A549 (cell line): ENCODE results near the gene ALG12. TPM values are rescaled to one million over a fixed set of nuclear protein-coding genes. Genes with fewer than 3 reads are reported as not detected.

Experiments used
- ATAC-seq, 2 experiments: fragments of 200-7000 bp in 1 of 2; fragments of >200 bp in 1 of 2; cut with Nextera tagmentation in 1 of 2; cut with Tn5 transposase in 1 of 2; 3 replicates each; pipeline versions ENCODE4 v1.8.0 to v1.9.1; 2018 to 2020; ENCODE audit warnings: mild to moderate bottlenecking in 1 of 2, moderate library complexity in 1 of 2
- CTCF ChIA-PET: fragments of 300-600 bp; sonication (Branson Sonifier 250); formaldehyde crosslinking; extraction: SDS; loops from one replicate; lab custom pipeline; 2021; ENCODE audit warnings: antibody characterized with exemption, inconsistent platforms; lab: Yijun Ruan, JAX
- POLR2A ChIA-PET: fragments of 350-600 bp; formaldehyde crosslinking; extraction: SDS; loops from one replicate; lab custom pipeline; 2021; ENCODE audit warnings: antibody characterized with exemption, inconsistent platforms; lab: Yijun Ruan, JAX
- DNase-seq, 2 experiments: peaks; one replicate each; pipeline versions ENCODE4 v3.0.0 to v3.0.0-alpha.2; 2011 to 2016; ENCODE audit warnings: low read depth in 1 of 2, low spot score in 1 of 2
- FAIRE-seq: peaks from 2 replicates; lab custom pipeline; 2011; peaks lifted over from hg19 to GRCh38; lab: Jason Lieb, UNC
- H3K27ac ChIP-seq, 2 experiments: fragments of >200 bp; sonication (Bioruptor Twin); formaldehyde crosslinking; 3 replicates each; pipeline ENCODE4 v1.5.1; 2016 to 2017
- H3K4me1 ChIP-seq: fragments of >200 bp; sonication (Bioruptor Twin); formaldehyde crosslinking; 3 replicates; pipeline ENCODE4 v1.6.1; 2016
- H3K4me2 ChIP-seq: fragments of >200 bp; sonication (Bioruptor Twin); formaldehyde crosslinking; 3 replicates; pipeline ENCODE4 v1.6.1; 2016
- H3K4me3 ChIP-seq: fragments of >200 bp; sonication (Bioruptor Twin); formaldehyde crosslinking; 3 replicates; pipeline ENCODE4 v1.5.1; 2016
- H3K9me3 ChIP-seq: fragments of >200 bp; sonication (Bioruptor Twin); formaldehyde crosslinking; 3 replicates; pipeline ENCODE4 v1.6.1; 2016
- BCL3 ChIP-seq: fragments of >200 bp; sonication (Bioruptor Twin); formaldehyde crosslinking; IDR thresholded peaks from 3 replicates; pipeline ENCODE4 v1.6.1; 2016
- CBX8 ChIP-seq: fragments of 200-600 bp; sonication (generic); IDR thresholded peaks from 2 replicates; pipeline ENCODE4 v1.6.1; 2016
- CTCF ChIP-seq: fragments of >200 bp; sonication (Bioruptor Twin); formaldehyde crosslinking; IDR thresholded peaks from 3 replicates; pipeline ENCODE4 v1.5.1; 2016
- EHMT2 ChIP-seq: fragments of 200-600 bp; sonication (generic); IDR thresholded peaks from 2 replicates; pipeline ENCODE4 v1.6.1; 2016; ENCODE audit warnings: antibody characterized with exemption, low read depth, mild to moderate bottlenecking, moderate library complexity
- FOXS1 ChIP-seq: fragments of 250-450 bp; sonication (Bioruptor Pico); IDR thresholded peaks from 2 replicates; pipeline ENCODE4 v1.5.0; 2020; ENCODE audit warnings: mild to moderate bottlenecking, moderate library complexity
- HDAC2 ChIP-seq: fragments of 200-600 bp; sonication (generic); IDR thresholded peaks from 2 replicates; pipeline ENCODE4 v1.6.1; 2016
- HES2 ChIP-seq: fragments of >200 bp; sonication (Bioruptor Twin); formaldehyde crosslinking; IDR thresholded peaks from 2 replicates; pipeline ENCODE4 v1.6.1; 2016
- JUN ChIP-seq, 2 experiments: fragments of >200 bp; sonication (Bioruptor Twin); formaldehyde crosslinking; IDR thresholded peaks; 2 replicates in 1 of 2; 3 replicates in 1 of 2; pipeline ENCODE4 v1.6.1; 2016 to 2017
- JUNB ChIP-seq: fragments of >200 bp; sonication (Bioruptor Twin); formaldehyde crosslinking; IDR thresholded peaks from 2 replicates; pipeline ENCODE4 v1.6.1; 2016
- KDM5A ChIP-seq: fragments of 200-600 bp; sonication (generic); IDR thresholded peaks from 2 replicates; pipeline ENCODE4 v1.6.1; 2016; ENCODE audit warnings: antibody characterized with exemption, mild to moderate bottlenecking
- MAX ChIP-seq: IDR thresholded peaks from 2 replicates; pipeline ENCODE4 v1.6.1; 2012
- MAZ ChIP-seq: fragments of 150-350 bp; IDR thresholded peaks from 2 replicates; pipeline ENCODE4 v1.6.1; 2014; ENCODE audit warnings: antibody characterized with exemption, low read depth, low read length, borderline replicate concordance
- RAD21 ChIP-seq, 2 experiments: fragments of >200 bp in 1 of 2; sonication (Bioruptor Twin) in 1 of 2; formaldehyde crosslinking in 1 of 2; IDR thresholded peaks in 1 of 2; conservative IDR thresholded peaks in 1 of 2; 2 replicates in 1 of 2; 3 replicates in 1 of 2; pipeline ENCODE4 v1.6.1; 2012 to 2018; ENCODE audit warnings: inconsistent platforms in 1 of 2
- TP53 ChIP-seq: fragments of 250-450 bp; sonication (Bioruptor Pico); IDR thresholded peaks from 2 replicates; pipeline ENCODE4 v1.5.0; 2021; ENCODE audit warnings: mild to moderate bottlenecking, moderate library complexity
- ZNF302 ChIP-seq: fragments of 250-450 bp; sonication (Bioruptor Pico); IDR thresholded peaks from 2 replicates; pipeline ENCODE4 v1.9.0; 2021; ENCODE audit warnings: inconsistent platforms, mild to moderate bottlenecking, moderate library complexity
- WGBS: methylation state at CpG from one replicate; pipeline ENCODE4 v1.1.6; 2017; ENCODE audit errors: missing lambda C conversion rate; 5-methylcytosine and 5-hydroxymethylcytosine counted together
- polyA plus RNA-seq, 4 experiments: library from polyadenylated mRNA; depleted of rRNA in 3 of 4; stranded (reverse); fragments of >200 nt; fragmentation: RNase III in 1 of 4; extraction: RNeasy Plus Mini Kit Qiagen cat#74134 plus additional on column Dnase treatment in 1 of 4; gene quantifications; 2 replicates in 3 of 4; 3 replicates in 1 of 4; pipeline ENCODE4 v1.2.3, GENCODE V29; 2011 to 2017

The ALG12 gene
- polyA plus RNA-seq, 2 of the 4 experiments (the other 2 are of a cell fraction): 4.4 to 7.7 TPM

GRCh38 chr22:49933236-49934159 lies 15.3 kb upstream of the ALG12 start:
- ATAC-seq (no peak), FAIRE-seq (no peak), DNase-seq (no peak)
- 90% methylated on average over 17 of the region's 27 CpGs for WGBS
- peaks cover 29% of the 10 kb centered on the region for H3K4me1 ChIP-seq
- no peaks in the 10 kb centered on the region for H3K9me3 ChIP-seq
- POLR2A ChIA-PET: interaction anchor here (0.7 to 1.0 kb wide), 2 partner anchors 27 to 674 kb away, joined by 3 read pairs; partner anchors contain the start of gene PIM3
- CTCF ChIA-PET: interaction anchor here (1.0 to 2.3 kb wide), 4 partner anchors 10 to 97 kb away, joined by 3 to 19 read pairs (median 4); no protein-coding TSS in a partner anchor
- TF ChIP-seq ZNF302 (no peak), MAX (no peak), JUN (IDR thresholded peaks at IDR 0.05) (no peak), JUNB (no peak), TP53 (CRISPR knock-in tag) (no peak), CTCF (no peak), HES2 (no peak), KDM5A (no peak), MAZ (no peak)
- H3K27ac ChIP-seq: peak overlapping the region; percentile 93 to 96
- H3K4me2 ChIP-seq: peak overlapping the region; percentile 96; the same call in 2 of the 3 replicates
- no peak overlapping the region for H3K4me3 ChIP-seq

- CTCF ChIA-PET: interaction anchor here (0.6 to 3.6 kb wide), 25 partner anchors 9 to 306 kb away, joined by 3 to 49 read pairs (median 4); no protein-coding TSS in a partner anchor
- peaks cover 20% of the 10 kb centered on the region for H3K4me1 ChIP-seq
- ATAC-seq: peak; percentile 60 to 67
- no peak overlapping the region for H3K4me2 ChIP-seq
- TF ChIP-seq RAD21 (conservative IDR thresholded peaks at IDR 0.05 in 1 of 2, IDR thresholded peaks at IDR 0.05 in 1 of 2) (peak; percentile 46 to 76), CBX8 (no peak), FOXS1 (CRISPR knock-in tag) (no peak), BCL3 (no peak), CTCF (peak; percentile 37; the same call in 2 of the 3 replicates), EHMT2 (no peak), HDAC2 (no peak)
- TF ChIP-seq, all 56 proteins: peak for 2
- FAIRE-seq (no peak), DNase-seq (peak in 1 of 2 experiments; percentile 77)
- H3K27ac ChIP-seq: no peak overlapping the region
- H3K4me3 ChIP-seq: no peak overlapping the region
- WGBS: 55% methylated on average over 12 of the region's 14 CpGs
- POLR2A ChIA-PET: interaction anchor here (2.0 kb wide), 1 partner anchor 100 kb away, joined by 7 read pairs; no protein-coding TSS in a partner anchor
- H3K9me3 ChIP-seq: no peaks in the 10 kb centered on the region
Measured at GRCh38 chr22:49930596-49931412, 12.6 kb upstream of the ALG12 start.
